ENCODE measurements around the gene ESPNL.

Gene ESPNL

GRCh38 chr2:238123218-238123971 lies 23.3 kb downstream of the ESPNL start:
- no peak for TF ChIP-seq CTCF (IDR thresholded peaks at IDR 0.05; ENCODE audit: insufficient read depth, low read length, poor library complexity, severe bottlenecking)
- no peak for TF ChIP-seq EZH2phosphoT487 (conservative IDR thresholded peaks at IDR 0.05; ENCODE audit: low read length)
- H3K36me3 ChIP-seq (ENCODE audit: low read length), result no peaks in the 10 kb centered on the region
- no peaks in the 10 kb centered on the region for H3K79me2 ChIP-seq (ENCODE audit: insufficient read depth, low read length)
- no peaks in the 10 kb centered on the region for H3K9me2 ChIP-seq (replicated peaks; ENCODE audit: insufficient read depth, low read length)
- H3K27ac ChIP-seq (ENCODE audit: low read depth, low read length), result no peak overlapping the region
- no peak overlapping the region for H3K4me2 ChIP-seq (ENCODE audit: low read depth, low read length, poor library complexity, severe bottlenecking)
- no peak overlapping the region for H3K9ac ChIP-seq (ENCODE audit: low read length)
- H3F3A ChIP-seq (ENCODE audit: insufficient read depth), result no peaks in the 10 kb centered on the region
- H3K27me3 ChIP-seq (ENCODE audit: low read length), result no peaks in the 10 kb centered on the region
- 0 out of 2 replicates have a peak, but pooled peaks cover 4% of the 10 kb centered on the region for H3K9me3 ChIP-seq (ENCODE audit: insufficient read depth, low read length)
- H2AFZ ChIP-seq (ENCODE audit: low read depth, low read length, severe bottlenecking), result no peak overlapping the region
- no peak overlapping the region for H3K4me3 ChIP-seq (ENCODE audit: insufficient read depth, low read length, poor library complexity, severe bottlenecking)
- no peaks in the 10 kb centered on the region for H4K20me1 ChIP-seq (ENCODE audit: low read depth, low read length)

GRCh38 chr2:238123991-238124470 lies 23.9 kb downstream of the ESPNL start:
- H3F3A ChIP-seq (ENCODE audit: insufficient read depth), result no peaks in the 10 kb centered on the region
- H3K36me3 ChIP-seq (ENCODE audit: low read length), result no peaks in the 10 kb centered on the region
- H2AFZ ChIP-seq (ENCODE audit: low read depth, low read length, severe bottlenecking), result no peak overlapping the region
- TF ChIP-seq CTCF (IDR thresholded peaks at IDR 0.05; ENCODE audit: insufficient read depth, low read length, poor library complexity, severe bottlenecking) (no peak), EZH2phosphoT487 (conservative IDR thresholded peaks at IDR 0.05; ENCODE audit: low read length) (no peak)
- 0 out of 2 replicates have a peak, but pooled peaks cover 4% of the 10 kb centered on the region for H3K9me3 ChIP-seq (ENCODE audit: insufficient read depth, low read length)
- no peak overlapping the region for H3K4me3 ChIP-seq (ENCODE audit: insufficient read depth, low read length, poor library complexity, severe bottlenecking)
- no peaks in the 10 kb centered on the region for H3K9me2 ChIP-seq (replicated peaks; ENCODE audit: insufficient read depth, low read length)
- no peaks in the 10 kb centered on the region for H3K79me2 ChIP-seq (ENCODE audit: insufficient read depth, low read length)
- no peak overlapping the region for H3K27ac ChIP-seq (ENCODE audit: low read depth, low read length)
- no peaks in the 10 kb centered on the region for H4K20me1 ChIP-seq (ENCODE audit: low read depth, low read length)
- no peaks in the 10 kb centered on the region for H3K27me3 ChIP-seq (ENCODE audit: low read length)
- H3K9ac ChIP-seq (ENCODE audit: low read length), result no peak overlapping the region
- no peak overlapping the region for H3K4me2 ChIP-seq (ENCODE audit: low read depth, low read length, poor library complexity, severe bottlenecking)

- Histone ChIP-seq H3K9me3 (ENCODE audit: insufficient read depth, low read length) (0 out of 2 replicates have a peak, but pooled peaks cover 4% of the 10 kb centered on the region), H3K4me2 (ENCODE audit: low read depth, low read length, poor library complexity, severe bottlenecking) (no peak overlapping the region), H3K4me3 (ENCODE audit: insufficient read depth, low read length, poor library complexity, severe bottlenecking) (no peak overlapping the region), H3F3A (ENCODE audit: insufficient read depth) (no peaks in the 10 kb centered on the region), H3K9ac (ENCODE audit: low read length) (no peak overlapping the region), H3K9me2 (replicated peaks; ENCODE audit: insufficient read depth, low read length) (no peaks in the 10 kb centered on the region), H3K27me3 (ENCODE audit: low read length) (no peaks in the 10 kb centered on the region), H3K27ac (ENCODE audit: low read depth, low read length) (no peak overlapping the region), H4K20me1 (ENCODE audit: low read depth, low read length) (no peaks in the 10 kb centered on the region), H3K79me2 (ENCODE audit: insufficient read depth, low read length) (no peaks in the 10 kb centered on the region), H3K36me3 (ENCODE audit: low read length) (no peaks in the 10 kb centered on the region), H2AFZ (ENCODE audit: low read depth, low read length, severe bottlenecking) (no peak overlapping the region)
- TF ChIP-seq CTCF (IDR thresholded peaks at IDR 0.05; ENCODE audit: insufficient read depth, low read length, poor library complexity, severe bottlenecking), result no peak
- no peak for TF ChIP-seq EZH2phosphoT487 (conservative IDR thresholded peaks at IDR 0.05; ENCODE audit: low read length)
Measured at GRCh38 chr2:238124488-238125126, 24.5 kb downstream of the ESPNL start.

Measured in SU-DHL-6 (cell line).